ENCODE results near the gene MYO5A. TPM values are rescaled to one million over a fixed set of nuclear protein-coding genes. Genes with fewer than 3 reads are reported as not detected.

MYO5A gene
- total RNA-seq, 4 donors from 2014 or later, result 22.0 to 37.4 (median 33.2) TPM

DNA sequence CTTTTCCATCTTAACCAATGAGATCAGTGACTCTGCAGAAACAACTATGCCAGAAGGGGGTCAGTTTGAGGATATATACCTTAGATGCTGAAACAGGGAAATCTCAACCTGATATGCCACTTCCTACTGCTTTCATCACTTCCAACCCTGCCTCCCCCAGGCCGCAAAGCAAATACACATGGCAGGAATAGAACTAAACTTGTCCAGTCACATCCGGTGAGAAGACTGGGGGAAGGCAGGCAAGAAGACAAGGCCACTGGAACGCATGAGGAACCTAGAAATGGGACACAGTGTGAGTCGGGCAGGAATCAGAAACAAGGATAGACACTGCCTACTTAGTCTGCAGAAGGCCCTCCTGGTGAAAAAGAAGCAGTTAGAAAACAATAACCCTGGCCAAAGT lies 90.6 kb downstream of the MYO5A start:
- TF ChIP-seq POLR2AphosphoS5 (IDR thresholded peaks at IDR 0.05) (no peak), EP300 (IDR thresholded peaks at IDR 0.05) (no peak), POLR2A (IDR thresholded peaks at IDR 0.05; ENCODE audit: low read depth) (no peak)
- TF ChIP-seq, protein P1, sequence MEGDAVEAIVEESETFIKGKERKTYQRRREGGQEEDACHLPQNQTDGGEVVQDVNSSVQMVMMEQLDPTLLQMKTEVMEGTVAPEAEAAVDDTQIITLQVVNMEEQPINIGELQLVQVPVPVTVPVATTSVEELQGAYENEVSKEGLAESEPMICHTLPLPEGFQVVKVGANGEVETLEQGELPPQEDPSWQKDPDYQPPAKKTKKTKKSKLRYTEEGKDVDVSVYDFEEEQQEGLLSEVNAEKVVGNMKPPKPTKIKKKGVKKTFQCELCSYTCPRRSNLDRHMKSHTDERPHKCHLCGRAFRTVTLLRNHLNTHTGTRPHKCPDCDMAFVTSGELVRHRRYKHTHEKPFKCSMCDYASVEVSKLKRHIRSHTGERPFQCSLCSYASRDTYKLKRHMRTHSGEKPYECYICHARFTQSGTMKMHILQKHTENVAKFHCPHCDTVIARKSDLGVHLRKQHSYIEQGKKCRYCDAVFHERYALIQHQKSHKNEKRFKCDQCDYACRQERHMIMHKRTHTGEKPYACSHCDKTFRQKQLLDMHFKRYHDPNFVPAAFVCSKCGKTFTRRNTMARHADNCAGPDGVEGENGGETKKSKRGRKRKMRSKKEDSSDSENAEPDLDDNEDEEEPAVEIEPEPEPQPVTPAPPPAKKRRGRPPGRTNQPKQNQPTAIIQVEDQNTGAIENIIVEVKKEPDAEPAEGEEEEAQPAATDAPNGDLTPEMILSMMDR (IDR thresholded peaks at IDR 0.05), result no peak
- peaks cover 16 to 23% (median 19%) of the 10 kb centered on the region in 4 donors for H3K4me1 ChIP-seq
- H3K27me3 ChIP-seq, result no peaks in the 10 kb centered on the region
- intact Hi-C loops (cut with DNase I), result no loop called here
- H3K36me3 ChIP-seq, result no peaks in the 10 kb centered on the region
- no peak overlapping the region for H3K27ac ChIP-seq (replicated peaks in 1 of 4)
- no peaks in the 10 kb centered on the region for H3K9me3 ChIP-seq
- H3K4me3 ChIP-seq, result no peak overlapping the region
- 78% methylated on average over 4 of the region's 4 CpGs for WGBS
- DNase-seq (ENCODE audit: extremely low spot score), result no peak

DNA sequence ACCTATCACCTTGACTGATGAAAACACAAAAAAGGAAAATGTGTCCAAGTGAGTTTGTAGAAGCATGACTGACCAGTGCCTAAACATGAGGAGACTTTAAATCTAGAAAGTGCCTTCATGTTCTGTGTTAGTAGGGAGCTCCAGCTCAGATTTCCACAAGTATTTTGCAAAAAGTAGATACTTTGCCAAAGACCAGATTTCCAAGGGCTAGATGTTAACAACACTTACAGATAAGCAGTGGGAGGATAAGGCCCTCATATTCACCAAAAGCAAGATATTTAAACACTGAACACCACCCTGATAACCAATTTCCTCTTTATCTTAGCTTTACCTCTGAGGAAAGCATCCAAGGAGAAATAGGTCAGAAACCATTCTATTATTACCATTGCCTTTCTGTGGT lies 91.0 kb downstream of the MYO5A start:
- Histone ChIP-seq H3K36me3 (no peaks in the 10 kb centered on the region), H3K27me3 (no peaks in the 10 kb centered on the region), H3K27ac (replicated peaks in 1 of 4) (no peak overlapping the region), H3K4me3 (no peak overlapping the region), H3K4me1 (peaks cover 16 to 23% (median 19%) of the 10 kb centered on the region in 4 donors), H3K9me3 (no peaks in the 10 kb centered on the region)
- intact Hi-C loops (cut with DNase I), result no loop called here
- TF ChIP-seq, protein P1 (IDR thresholded peaks at IDR 0.05), result no peak
- TF ChIP-seq POLR2A (IDR thresholded peaks at IDR 0.05; ENCODE audit: low read depth) (no peak), POLR2AphosphoS5 (IDR thresholded peaks at IDR 0.05) (no peak), EP300 (IDR thresholded peaks at IDR 0.05) (no peak)
- DNase-seq (ENCODE audit: extremely low spot score), result no peak

DNA sequence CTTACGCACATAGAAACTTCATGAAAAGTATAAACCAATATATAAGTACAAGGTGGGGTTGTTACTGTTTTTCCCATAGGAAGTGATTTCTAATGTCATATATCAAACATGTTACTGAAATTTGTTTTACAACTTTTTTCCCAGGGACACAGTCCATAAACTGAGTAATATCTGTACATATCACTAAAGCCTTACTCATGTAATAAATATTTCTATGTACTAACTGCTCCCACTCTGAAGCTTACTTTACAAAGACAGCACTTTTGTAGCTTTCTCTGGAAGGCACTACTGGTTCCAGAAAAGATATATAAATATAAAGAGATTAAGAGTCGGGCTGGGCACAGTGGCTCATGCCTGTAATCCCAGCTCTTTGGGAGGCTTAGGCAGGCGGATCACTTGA lies 91.7 kb downstream of the MYO5A start:
- Histone ChIP-seq H3K36me3 (no peaks in the 10 kb centered on the region), H3K27me3 (no peaks in the 10 kb centered on the region), H3K4me1 (peaks cover 10 to 20% (median 15%) of the 10 kb centered on the region in 4 donors), H3K4me3 (no peak overlapping the region), H3K9me3 (no peaks in the 10 kb centered on the region), H3K27ac (replicated peaks in 1 of 4) (no peak overlapping the region)
- intact Hi-C loops (cut with DNase I), result no loop called here
- no peak for TF ChIP-seq POLR2AphosphoS5 (IDR thresholded peaks at IDR 0.05)
- no peak for TF ChIP-seq EP300 (IDR thresholded peaks at IDR 0.05)
- TF ChIP-seq, protein P1 (IDR thresholded peaks at IDR 0.05), result no peak
- no peak for TF ChIP-seq POLR2A (IDR thresholded peaks at IDR 0.05; ENCODE audit: low read depth)
- DNase-seq (ENCODE audit: extremely low spot score), result no peak
- WGBS, result 76% methylated on average over 3 of the region's 3 CpGs

DNA sequence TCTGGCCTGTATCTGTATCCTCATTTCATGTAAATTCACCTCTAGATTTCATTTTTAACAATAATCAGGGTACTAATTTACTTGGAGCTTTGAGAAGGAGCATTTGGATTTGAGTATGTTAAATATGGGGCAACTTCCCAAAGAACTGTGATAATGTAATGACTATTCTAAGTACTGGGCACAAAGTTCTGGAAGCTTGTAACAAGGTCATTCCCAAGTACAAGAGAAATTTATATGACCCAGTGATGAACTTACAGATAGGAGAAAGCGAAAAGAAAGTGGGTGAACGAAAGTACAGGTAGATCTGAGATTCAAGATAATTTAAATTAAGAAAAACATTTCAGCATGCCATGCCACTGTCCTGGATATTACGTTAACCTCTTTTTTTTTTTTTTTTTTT lies 93.8 kb downstream of the MYO5A start:
- TF ChIP-seq POLR2AphosphoS5 (IDR thresholded peaks at IDR 0.05) (no peak), EP300 (IDR thresholded peaks at IDR 0.05) (no peak), POLR2A (IDR thresholded peaks at IDR 0.05; ENCODE audit: low read depth) (no peak)
- TF ChIP-seq, protein P1 (IDR thresholded peaks at IDR 0.05), result no peak
- H3K27ac ChIP-seq (replicated peaks in 1 of 4), result no peak overlapping the region
- intact Hi-C loops (cut with DNase I), result no loop called here
- no peak for DNase-seq (ENCODE audit: extremely low spot score)
- WGBS, result 93% methylated on average over 3 of the region's 3 CpGs
- H3K36me3 ChIP-seq, result no peaks in the 10 kb centered on the region
- no peaks in the 10 kb centered on the region for H3K27me3 ChIP-seq
- H3K4me3 ChIP-seq, result no peak overlapping the region
- no peaks in the 10 kb centered on the region for H3K9me3 ChIP-seq
- peaks cover 4 to 16% (median 12%) of the 10 kb centered on the region in 4 donors for H3K4me1 ChIP-seq

DNA sequence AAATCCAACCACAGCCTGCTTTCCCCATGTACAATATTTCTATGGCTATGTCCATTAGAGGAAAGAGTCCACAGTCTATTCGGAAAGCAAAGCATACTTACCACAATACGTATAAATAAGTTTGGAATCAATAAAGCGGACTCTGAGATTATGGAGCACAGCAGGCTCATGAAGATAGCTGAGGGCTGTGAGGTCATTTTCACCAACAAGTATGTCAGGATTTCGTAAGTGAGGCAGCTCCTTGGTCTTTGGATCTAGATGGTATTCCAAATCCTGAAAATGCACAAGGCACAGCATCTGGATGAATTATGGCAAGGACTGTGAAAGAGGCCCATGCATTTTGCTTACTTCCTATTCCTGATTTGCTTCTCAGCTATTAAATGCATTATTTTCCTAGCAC lies 100.4 kb downstream of the MYO5A start:
- H3K9me3 ChIP-seq, result no peaks in the 10 kb centered on the region
- no peak overlapping the region for H3K4me3 ChIP-seq
- H3K4me1 ChIP-seq, result peaks cover 0 to 7% (median 0%) of the 10 kb centered on the region in 4 donors
- intact Hi-C loops (cut with DNase I), result no loop called here
- TF ChIP-seq, protein P1 (IDR thresholded peaks at IDR 0.05), result no peak
- TF ChIP-seq EP300 (IDR thresholded peaks at IDR 0.05), result no peak
- TF ChIP-seq POLR2A (IDR thresholded peaks at IDR 0.05; ENCODE audit: low read depth), result no peak
- TF ChIP-seq POLR2AphosphoS5 (IDR thresholded peaks at IDR 0.05), result no peak
- DNase-seq (ENCODE audit: extremely low spot score), result no peak
- 90% methylated on average over 4 of the region's 4 CpGs for WGBS
- no peaks in the 10 kb centered on the region for H3K27me3 ChIP-seq
- no peak overlapping the region for H3K27ac ChIP-seq (replicated peaks in 1 of 4)
- H3K36me3 ChIP-seq, result peaks cover 0 to 14% (median 0%) of the 10 kb centered on the region in 4 donors
